Stomach (tissue), 9 donors: ENCODE data around the gene ABCD3. TPM values are rescaled to one million over a fixed set of nuclear protein-coding genes. Genes with fewer than 3 reads are reported as not detected.

Source experiments
- DNase-seq, 2 donors: peaks; one replicate each; pipeline versions ENCODE4 v3.0.0 to v3.0.0-alpha.2; 2013 to 2019
- H3K27ac ChIP-seq, 5 donors: fragments of 200-600 bp in 4 of 5; sonication (generic) in 4 of 5; one replicate each; pipeline ENCODE4 v1.5.1; 2013 to 2019; ENCODE audit warnings: mild to moderate bottlenecking in 1 of 5, moderate library complexity in 1 of 5
- H3K27me3 ChIP-seq, 3 donors: fragments of 200-600 bp; sonication (generic); one replicate each; pipeline ENCODE4 v1.5.1; 2017 to 2019; ENCODE audit warnings: mixed run types in 1 of 3
- H3K36me3 ChIP-seq, 4 donors: fragments of 200-600 bp; sonication (generic); 1 replicate in 3 of 4; 2 replicates in 1 of 4; pipeline ENCODE4 v1.5.1; 2016 to 2019
- H3K4me1 ChIP-seq, 4 donors: fragments of 200-600 bp; sonication (generic); one replicate each; pipeline ENCODE4 v1.5.1; 2016 to 2019
- H3K4me3 ChIP-seq, 4 donors: fragments of 200-600 bp; sonication (generic) in 3 of 4; one replicate each; pipeline ENCODE4 v1.5.1; 2016 to 2019; ENCODE audit warnings: mild to moderate bottlenecking in 1 of 4
- H3K9me3 ChIP-seq, 4 donors: fragments of 200-600 bp; sonication (generic); one replicate each; pipeline ENCODE4 v1.5.1; 2016 to 2019
- CTCF ChIP-seq, 7 experiments: fragments of 450-650 bp in 4 of 7; fragments of 200-600 bp in 3 of 7; sonication (generic) in 3 of 7; IDR thresholded peaks; one replicate each; pipeline ENCODE4 v1.5.1; 2016 to 2019; ENCODE audit warnings: antibody characterized with exemption in 7 of 7, control low read depth in 2 of 7, mild to moderate bottlenecking in 1 of 7
- EP300 ChIP-seq: sonication (generic); formaldehyde crosslinking; IDR thresholded peaks from one replicate; pipeline ENCODE4 v1.6.1; 2017; ENCODE audit warnings: antibody characterized with exemption
- POLR2A ChIP-seq, 4 donors: fragments of 450-650 bp; IDR thresholded peaks; one replicate each; pipeline ENCODE4 v1.6.1; 2016; ENCODE audit warnings: antibody characterized with exemption in 4 of 4, control low read depth in 2 of 4, mild to moderate bottlenecking in 1 of 4, moderate library complexity in 1 of 4
- POLR2AphosphoS5 ChIP-seq, 3 donors: sonication (generic); formaldehyde crosslinking; IDR thresholded peaks; one replicate each; pipeline ENCODE4 v1.6.1; 2016; ENCODE audit warnings: antibody characterized with exemption in 3 of 3
- WGBS, 5 donors: extraction: QIAGEN DNeasy Blood & Tissue Kit in 3 of 5; methylation state at CpG; one replicate each; pipeline versions ENCODE4 v1.1.5 to v1.1.7; 2013 to 2018; 5-methylcytosine and 5-hydroxymethylcytosine counted together
- intact Hi-C: fragments of 100-400 bp; cut with DNase I; formaldehyde crosslinking; loops from one replicate; pipeline ENCODE4 v1.15.1; 2023; ENCODE audit warnings: low total_unique reads
- polyA plus RNA-seq, 3 donors: library from polyadenylated mRNA; stranded (reverse); fragments of 200-250 nt; gene quantifications; one replicate each; pipeline ENCODE4 v1.2.3, GENCODE V29; 2013
- total RNA-seq, 5 donors: library from RNA; depleted of rRNA; stranded (reverse); fragments of >200 nt; gene quantifications; one replicate each; pipeline versions ENCODE4 v1.1.0 to v1.2.3, GENCODE V29; 2014 to 2016
- donor health status: healthy with polysubstance abuse.
- donor health status: Bipolar disorder and iron deficiency.
- donor health status: healthy.

The ABCD3 gene
- total and polyA plus RNA-seq, 8 donors: 8.8 to 124 (median 18.4) TPM

- Histone ChIP-seq H3K36me3 (peaks cover 13 to 32% (median 28%) of the 10 kb centered on the region in 4 donors), H3K9me3 (no peaks in the 10 kb centered on the region), H3K4me3 (peak overlapping the region; percentile 54 to 84 (median 76)), H3K27ac (peak overlapping the region in 4 of 5 donors; percentile 47 to 94 (median 88)), H3K4me1 (peaks cover 19 to 74% (median 44%) of the 10 kb centered on the region in 4 donors), H3K27me3 (no peaks in the 10 kb centered on the region)
- TF ChIP-seq POLR2A (IDR thresholded peaks at IDR 0.05): no peak
- no peak for TF ChIP-seq EP300
- TF ChIP-seq CTCF (IDR thresholded peaks at IDR 0.05): no peak
- TF ChIP-seq POLR2AphosphoS5 (IDR thresholded peaks at IDR 0.05): no peak
- 52 to 73% (median 63%) methylated on average over 6 of the region's 6 CpGs for WGBS, 5 donors
- peak in 1 of 2 donors; percentile 46 for DNase-seq
- intact Hi-C loops: loop anchor here (10.0 kb wide), 1 partner anchor 56 kb away; no protein-coding TSS in a partner anchor
Observed at GRCh38 chr1:94538243-94538827, 120.1 kb downstream of the ABCD3 start.

- peak overlapping the region in 4 of 5 donors; percentile 85 to 94 (median 92) for H3K27ac ChIP-seq
- 46 to 78% (median 70%) methylated on average over 3 of the region's 3 CpGs for WGBS, 5 donors
- peaks cover 21 to 82% (median 50%) of the 10 kb centered on the region in 4 donors for H3K4me1 ChIP-seq
- no peak for DNase-seq
- no peak for TF ChIP-seq CTCF (IDR thresholded peaks at IDR 0.05)
- TF ChIP-seq EP300: no peak
- TF ChIP-seq POLR2A (IDR thresholded peaks at IDR 0.05): no peak
- no peak for TF ChIP-seq POLR2AphosphoS5 (IDR thresholded peaks at IDR 0.05)
- peaks cover 13 to 20% (median 19%) of the 10 kb centered on the region in 4 donors for H3K36me3 ChIP-seq
- H3K9me3 ChIP-seq: no peaks in the 10 kb centered on the region
- peak overlapping the region; percentile 54 to 84 (median 76) for H3K4me3 ChIP-seq
- H3K27me3 ChIP-seq: no peaks in the 10 kb centered on the region
- intact Hi-C loops: loop anchor here (10.0 kb wide), 1 partner anchor 55 kb away; no protein-coding TSS in a partner anchor
Observed at GRCh38 chr1:94539496-94539895, 121.3 kb downstream of the ABCD3 start.

- H3K27ac ChIP-seq: peak overlapping the region; percentile 85 to 94 (median 91)
- H3K36me3 ChIP-seq: peaks cover 2 to 9% (median 8%) of the 10 kb centered on the region in 4 donors
- DNase-seq: peak in 1 of 2 donors; percentile 39
- H3K4me3 ChIP-seq: peak overlapping the region; percentile 54 to 84 (median 76)
- H3K9me3 ChIP-seq: no peaks in the 10 kb centered on the region
- TF ChIP-seq POLR2AphosphoS5 (IDR thresholded peaks at IDR 0.05): no peak
- TF ChIP-seq POLR2A (IDR thresholded peaks at IDR 0.05): no peak
- TF ChIP-seq EP300: no peak
- TF ChIP-seq CTCF (IDR thresholded peaks at IDR 0.05): no peak
- intact Hi-C loops: no loop called here
- 26 to 47% (median 28%) methylated on average over 23 of the region's 23 CpGs for WGBS, 5 donors
- H3K27me3 ChIP-seq: no peaks in the 10 kb centered on the region
- H3K4me1 ChIP-seq: peaks cover 26 to 82% (median 53%) of the 10 kb centered on the region in 4 donors
Observed at GRCh38 chr1:94540440-94541245, 122.5 kb downstream of the ABCD3 start.

- no peaks in the 10 kb centered on the region for H3K9me3 ChIP-seq
- intact Hi-C loops: no loop called here
Observed at GRCh38 chr1:94541246-94542087, 123.3 kb downstream of the ABCD3 start, which contains the start of gene F3. Gene F3, minus strand, starts transcription at chr1:94541759. Its CDS starts 123 bp downstream, at chr1:94541636.

More at GRCh38 chr1:94541246-94542087, 123.3 kb downstream of the ABCD3 start, which contains the start of gene F3:
- H3K4me1 ChIP-seq: peaks cover 26 to 74% (median 53%) of the 10 kb centered on the region in 4 donors
- peak; percentile 93 to 96 for DNase-seq
- peak within 1 kb of the TSS; percentile 54 to 84 (median 76) for H3K4me3 ChIP-seq
- TF ChIP-seq CTCF (IDR thresholded peaks at IDR 0.05) (peak in 1 of 7 experiments; percentile 16), POLR2A (IDR thresholded peaks at IDR 0.05) (peak in 2 of 4 donors; percentile 64 to 79), POLR2AphosphoS5 (IDR thresholded peaks at IDR 0.05) (peak; percentile 96 to 97 (median 97)), EP300 (no peak)
- no peaks in the 10 kb centered on the region for H3K27me3 ChIP-seq
- peaks cover 0 to 3% (median under 1%) of the 10 kb centered on the region in 4 donors for H3K36me3 ChIP-seq
- H3K27ac ChIP-seq: peak within 1 kb of the TSS; percentile 85 to 94 (median 91)
- 1% methylated on average over 26 to 94 of the region's 94 CpGs for WGBS, 5 donors
